Left hindlimb (tissue), 1 donor: ENCODE results near the gene KCNN4.

Experiments
- DNase-seq: peaks from one replicate; pipeline ENCODE4 v3.0.0-alpha.2; 2018

The KCNN4 gene

GRCh38 chr19:43747557-43748204 is 33.1 kb downstream of the KCNN4 start:
- no peak for DNase-seq

- no peak for DNase-seq
Measured at GRCh38 chr19:43743059-43743458, 37.7 kb downstream of the KCNN4 start.

- no peak for DNase-seq
Measured at GRCh38 chr19:43741075-43741825, 39.5 kb downstream of the KCNN4 start.

- DNase-seq, result no peak
Measured at GRCh38 chr19:43739439-43740235, 41.1 kb downstream of the KCNN4 start.

GRCh38 chr19:43738780-43739211 is 42.0 kb downstream of the KCNN4 start:
- no peak for DNase-seq

GRCh38 chr19:43735957-43736356 is 44.8 kb downstream of the KCNN4 start:
- DNase-seq, result no peak

GRCh38 chr19:43735013-43735412 is 45.8 kb downstream of the KCNN4 start:
- no peak for DNase-seq

- no peak for DNase-seq
Measured at GRCh38 chr19:43731846-43732245, 48.9 kb downstream of the KCNN4 start.

- no peak for DNase-seq
Measured at GRCh38 chr19:43731346-43731745, 49.4 kb downstream of the KCNN4 start.

GRCh38 chr19:43729919-43730318 is 50.9 kb downstream of the KCNN4 start:
- DNase-seq, result no peak

- DNase-seq, result no peak
Measured at GRCh38 chr19:43727593-43727853, 53.2 kb downstream of the KCNN4 start.

GRCh38 chr19:43726736-43727592 is 53.8 kb downstream of the KCNN4 start:
- no peak for DNase-seq

- no peak for DNase-seq
Measured at GRCh38 chr19:43725468-43725867, 55.3 kb downstream of the KCNN4 start.

- DNase-seq, result no peak
Measured at GRCh38 chr19:43724896-43725295, 55.9 kb downstream of the KCNN4 start.

GRCh38 chr19:43723588-43723987 is 57.2 kb downstream of the KCNN4 start:
- no peak for DNase-seq

- DNase-seq, result no peak
Measured at GRCh38 chr19:43721469-43722048, 59.2 kb downstream of the KCNN4 start.

GRCh38 chr19:43720936-43721335 is 59.8 kb downstream of the KCNN4 start:
- no peak for DNase-seq

- DNase-seq, result no peak
Measured at GRCh38 chr19:43719918-43720317, 60.9 kb downstream of the KCNN4 start.

- DNase-seq, result no peak
Measured at GRCh38 chr19:43719378-43719868, 61.4 kb downstream of the KCNN4 start.

GRCh38 chr19:43718627-43719377 is 62.0 kb downstream of the KCNN4 start:
- DNase-seq, result no peak
